MM.1S (cell line): ENCODE results near the gene KRTAP5-8.

ENCODE experiments used
- CTCF ChIP-seq: fragments of 300-600 bp; sonication (generic); IDR thresholded peaks from 2 replicates; pipeline ENCODE4 v1.5.1; 2016; ENCODE audit warnings: antibody characterized with exemption, low read length, mixed read lengths
- EZH2phosphoT487 ChIP-seq: fragments of 300-600 bp; sonication (generic); IDR thresholded peaks from 2 replicates; pipeline ENCODE4 v1.6.1; 2018; ENCODE audit warnings: antibody characterized with exemption, low read length

- no peak for TF ChIP-seq CTCF
- no peak for TF ChIP-seq EZH2phosphoT487
Observed at GRCh38 chr11:71577469-71578004, 39.7 kb downstream of the KRTAP5-8 start.
